ENCODE data around the gene OR10G3.
"Not testable (repeated sequence)": the region's sequence is repeated elsewhere in the genome, so short reads cannot be mapped to it uniquely, and the experiment has no call there.

The OR10G3 gene

GRCh38 chr14:21557084-21557901 is 22.6 kb downstream of the OR10G3 start (continued):
- no peak for TF ChIP-seq TSHZ2 (CRISPR knock-in tag; IDR thresholded peaks at IDR 0.05)
- TF ChIP-seq CSDC2 (CRISPR knock-in tag; IDR thresholded peaks at IDR 0.05), result no peak
- no peak for TF ChIP-seq ISL1 (CRISPR knock-in tag; IDR thresholded peaks at IDR 0.05)
- TF ChIP-seq ESRRG (CRISPR knock-in tag; IDR thresholded peaks at IDR 0.05), result no peak
- TF ChIP-seq ZNF70 (CRISPR knock-in tag; IDR thresholded peaks at IDR 0.05), result no peak
- no peak for TF ChIP-seq OSR1 (CRISPR knock-in tag; IDR thresholded peaks at IDR 0.05)
- no peak for TF ChIP-seq BACH2 (CRISPR knock-in tag; IDR thresholded peaks at IDR 0.05; ENCODE audit: borderline replicate concordance)
- no peak for TF ChIP-seq ZFP30 (CRISPR knock-in tag; IDR thresholded peaks at IDR 0.05)
- TF ChIP-seq CSRNP3 (CRISPR knock-in tag; IDR thresholded peaks at IDR 0.05), result no peak

GRCh38 chr14:21556378-21557083 is 23.3 kb downstream of the OR10G3 start:
- no peak for ATAC-seq
- TF ChIP-seq BACH2 (CRISPR knock-in tag; IDR thresholded peaks at IDR 0.05; ENCODE audit: borderline replicate concordance), result no peak
- TF ChIP-seq ISL1 (CRISPR knock-in tag; IDR thresholded peaks at IDR 0.05), result no peak

GRCh38 chr14:21553266-21553665 is 26.6 kb downstream of the OR10G3 start:
- TF ChIP-seq SNAI2 (CRISPR knock-in tag; IDR thresholded peaks at IDR 0.05), result no peak
- no peak for TF ChIP-seq PPARA (CRISPR knock-in tag; IDR thresholded peaks at IDR 0.05; ENCODE audit: borderline replicate concordance)
- no peak for TF ChIP-seq CSDC2 (CRISPR knock-in tag; IDR thresholded peaks at IDR 0.05)
- no peak for TF ChIP-seq ZFP30 (CRISPR knock-in tag; IDR thresholded peaks at IDR 0.05)
- no peak for TF ChIP-seq TCF4 (CRISPR knock-in tag; IDR thresholded peaks at IDR 0.05; ENCODE audit: borderline replicate concordance)
- TF ChIP-seq BACH2 (CRISPR knock-in tag; IDR thresholded peaks at IDR 0.05; ENCODE audit: borderline replicate concordance), result no peak
- no peak for TF ChIP-seq ISL1 (CRISPR knock-in tag; IDR thresholded peaks at IDR 0.05)
- ATAC-seq, result no peak

GRCh38 chr14:21544588-21544987 is 35.3 kb downstream of the OR10G3 start:
- ATAC-seq, result not testable (repeated sequence)

GRCh38 chr14:21543963-21544362 is 35.9 kb downstream of the OR10G3 start:
- no peak for ATAC-seq

GRCh38 chr14:21543521-21543960 is 36.3 kb downstream of the OR10G3 start:
- ATAC-seq, result no peak
- no peak for TF ChIP-seq GLIS3 (CRISPR knock-in tag; IDR thresholded peaks at IDR 0.05)
- TF ChIP-seq SNAI2 (CRISPR knock-in tag; IDR thresholded peaks at IDR 0.05), result no peak
- TF ChIP-seq ZFP30 (CRISPR knock-in tag; IDR thresholded peaks at IDR 0.05), result no peak
- no peak for TF ChIP-seq TOX (CRISPR knock-in tag; IDR thresholded peaks at IDR 0.05; ENCODE audit: borderline replicate concordance)
- TF ChIP-seq CSRNP3 (CRISPR knock-in tag; IDR thresholded peaks at IDR 0.05), result no peak
- no peak for TF ChIP-seq CSDC2 (CRISPR knock-in tag; IDR thresholded peaks at IDR 0.05)

More at GRCh38 chr14:21543963-21544362, 35.9 kb downstream of the OR10G3 start:
- TF ChIP-seq ZNF8 (CRISPR knock-in tag; IDR thresholded peaks at IDR 0.05), result no peak
- no peak for TF ChIP-seq ISL1 (CRISPR knock-in tag; IDR thresholded peaks at IDR 0.05)
- TF ChIP-seq TOX (CRISPR knock-in tag; IDR thresholded peaks at IDR 0.05; ENCODE audit: borderline replicate concordance), result no peak
